Hepatocyte (in vitro differentiated cells): ENCODE results near the gene GABRA1. TPM values are rescaled to one million over a fixed set of nuclear protein-coding genes. Genes with fewer than 3 reads are reported as not detected.

ENCODE experiments used
- DNase-seq: peaks from one replicate; pipeline ENCODE4 v3.0.0-alpha.2; 2016; ENCODE audit warnings: low spot score
- H2AFZ ChIP-seq: fragments of 200-600 bp; sonication (generic); 2 replicates; pipeline ENCODE4 v1.6.0; 2016; ENCODE audit warnings: antibody characterized with exemption, mild to moderate bottlenecking
- H3K27ac ChIP-seq: fragments of 200-600 bp; sonication (generic); 2 replicates; pipeline ENCODE4 v1.5.1; 2016; ENCODE audit warnings: mild to moderate bottlenecking
- H3K27me3 ChIP-seq: fragments of 200-600 bp; sonication (generic); 2 replicates; pipeline ENCODE4 v1.6.1; 2016
- H3K36me3 ChIP-seq: fragments of 200-600 bp; sonication (generic); replicated peaks from 2 replicates; pipeline ENCODE4 v1.5.1; 2016; ENCODE audit warnings: low read depth; ENCODE audit not compliant: insufficient read depth
- H3K4me1 ChIP-seq: fragments of 200-600 bp; sonication (generic); 2 replicates; pipeline ENCODE4 v1.5.1; 2016; ENCODE audit warnings: mild to moderate bottlenecking, moderate library complexity; ENCODE audit not compliant: insufficient read depth
- H3K4me2 ChIP-seq: fragments of 200-600 bp; sonication (generic); 2 replicates; pipeline ENCODE4 v1.6.0; 2016
- H3K4me3 ChIP-seq: fragments of 200-600 bp; sonication (generic); 2 replicates; pipeline ENCODE4 v1.5.1; 2016; ENCODE audit warnings: mild to moderate bottlenecking
- H3K79me2 ChIP-seq: fragments of 200-600 bp; sonication (generic); 2 replicates; pipeline ENCODE4 v1.6.0; 2017; ENCODE audit warnings: mild to moderate bottlenecking
- H3K9me2 ChIP-seq: fragments of 200-600 bp; sonication (generic); replicated peaks from 2 replicates; pipeline ENCODE4 v1.6.0; 2017; ENCODE audit warnings: mild to moderate bottlenecking; ENCODE audit not compliant: insufficient read depth
- H3K9me3 ChIP-seq: fragments of 200-600 bp; sonication (generic); 2 replicates; pipeline ENCODE4 v1.5.1; 2016; ENCODE audit warnings: low read depth, mild to moderate bottlenecking
- H4K20me1 ChIP-seq: fragments of 200-600 bp; sonication (generic); 2 replicates; pipeline ENCODE4 v1.6.0; 2016; ENCODE audit warnings: mild to moderate bottlenecking; ENCODE audit not compliant: insufficient read depth, poor library complexity, severe bottlenecking
- EZH2 ChIP-seq: fragments of 200-600 bp; sonication (generic); IDR thresholded peaks from 2 replicates; pipeline ENCODE4 v1.6.1; 2016; ENCODE audit warnings: antibody characterized with exemption, mild to moderate bottlenecking, borderline replicate concordance
- EZH2phosphoT487 ChIP-seq: fragments of 200-600 bp; sonication (generic); IDR thresholded peaks from one replicate; pipeline ENCODE4 v1.6.1; 2018; ENCODE audit warnings: antibody characterized with exemption, mild to moderate bottlenecking, low read depth, moderate library complexity; ENCODE audit not compliant: unreplicated experiment, severe bottlenecking
- WGBS: methylation state at CpG from one replicate; pipeline ENCODE4 v1.1.6; 2016; ENCODE audit warnings: low lambda C conversion rate; ENCODE audit errors: missing lambda C conversion rate; 5-methylcytosine and 5-hydroxymethylcytosine counted together
- polyA plus RNA-seq: library from polyadenylated mRNA; unstranded; fragments of >200 nt; fragmentation: Nextera tagmentation; extraction: Ambion mirVana; gene quantifications from 2 replicates; pipeline ENCODE4 v1.2.1, GENCODE V29; 2016
- total RNA-seq: library from RNA; depleted of rRNA; stranded (reverse); fragments of >200 nt; gene quantifications from 2 replicates; pipeline ENCODE4 v1.2.3, GENCODE V29; 2014
- TF ChIP-seq, protein P1 (sequence below): fragments of 200-600 bp; sonication (generic); IDR thresholded peaks from 2 replicates; pipeline ENCODE4 v1.5.1; 2016; ENCODE audit warnings: antibody characterized with exemption, mild to moderate bottlenecking; ENCODE audit not compliant: poor library complexity

GABRA1 gene
- total and polyA plus RNA-seq, 2 experiments from 2014 or later, result 0.30 to 0.42 TPM

DNA sequence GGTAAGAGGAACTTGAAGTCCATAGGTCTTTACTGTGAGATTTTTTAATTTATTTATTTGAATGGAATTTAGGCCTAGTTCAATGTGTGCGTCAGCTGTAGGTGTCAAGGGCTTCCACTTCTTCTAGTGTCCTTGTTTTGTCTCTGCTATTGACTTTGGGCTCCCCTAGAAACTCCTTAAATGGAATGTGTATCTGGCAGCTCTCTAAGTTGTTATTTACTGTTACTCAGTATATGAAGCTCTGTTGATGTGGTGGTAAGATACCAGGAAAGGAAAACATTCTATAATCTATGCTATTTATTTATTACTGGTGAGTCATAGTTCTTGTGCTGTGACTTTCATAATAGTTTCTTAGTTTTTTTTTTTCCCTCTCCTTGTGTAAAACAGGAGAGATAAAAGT, 97.1 kb downstream of the GABRA1 start:
- Histone ChIP-seq H4K20me1 (no peaks in the 10 kb centered on the region), H3K4me1 (no peaks in the 10 kb centered on the region), H3K36me3 (no peaks in the 10 kb centered on the region), H3K79me2 (no peaks in the 10 kb centered on the region), H3K4me3 (no peak overlapping the region), H2AFZ (no peak overlapping the region), H3K4me2 (no peak overlapping the region), H3K9me3 (no peaks in the 10 kb centered on the region), H3K9me2 (no peaks in the 10 kb centered on the region), H3K27ac (no peak overlapping the region), H3K27me3 (no peaks in the 10 kb centered on the region)
- WGBS, result 88% methylated on average over 1 of the region's 1 CpG
- TF ChIP-seq EZH2phosphoT487 (no peak), EZH2 (no peak)
- TF ChIP-seq, protein P1, sequence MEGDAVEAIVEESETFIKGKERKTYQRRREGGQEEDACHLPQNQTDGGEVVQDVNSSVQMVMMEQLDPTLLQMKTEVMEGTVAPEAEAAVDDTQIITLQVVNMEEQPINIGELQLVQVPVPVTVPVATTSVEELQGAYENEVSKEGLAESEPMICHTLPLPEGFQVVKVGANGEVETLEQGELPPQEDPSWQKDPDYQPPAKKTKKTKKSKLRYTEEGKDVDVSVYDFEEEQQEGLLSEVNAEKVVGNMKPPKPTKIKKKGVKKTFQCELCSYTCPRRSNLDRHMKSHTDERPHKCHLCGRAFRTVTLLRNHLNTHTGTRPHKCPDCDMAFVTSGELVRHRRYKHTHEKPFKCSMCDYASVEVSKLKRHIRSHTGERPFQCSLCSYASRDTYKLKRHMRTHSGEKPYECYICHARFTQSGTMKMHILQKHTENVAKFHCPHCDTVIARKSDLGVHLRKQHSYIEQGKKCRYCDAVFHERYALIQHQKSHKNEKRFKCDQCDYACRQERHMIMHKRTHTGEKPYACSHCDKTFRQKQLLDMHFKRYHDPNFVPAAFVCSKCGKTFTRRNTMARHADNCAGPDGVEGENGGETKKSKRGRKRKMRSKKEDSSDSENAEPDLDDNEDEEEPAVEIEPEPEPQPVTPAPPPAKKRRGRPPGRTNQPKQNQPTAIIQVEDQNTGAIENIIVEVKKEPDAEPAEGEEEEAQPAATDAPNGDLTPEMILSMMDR, result no peak
- no peak for DNase-seq

DNA sequence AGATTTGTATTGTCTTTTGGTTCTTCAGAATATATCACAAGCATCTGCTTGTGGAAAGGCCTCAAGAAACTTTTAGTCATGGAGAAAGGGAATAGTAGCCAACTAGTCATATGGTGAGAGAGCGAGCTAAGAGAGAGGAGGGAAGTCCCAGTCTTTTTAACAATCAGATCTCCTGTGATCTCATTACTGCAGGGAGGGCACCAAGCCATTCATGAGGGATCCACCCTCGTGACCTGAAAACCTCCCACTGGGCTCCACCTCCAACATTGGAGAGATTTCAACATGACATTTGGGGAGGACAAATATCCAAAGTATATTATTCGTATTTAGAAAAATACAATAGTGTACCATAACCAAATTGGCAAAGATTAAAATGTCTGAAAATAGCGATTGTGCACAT, 99.0 kb downstream of the GABRA1 start:
- 82% methylated on average over 4 of the region's 4 CpGs for WGBS
- no peaks in the 10 kb centered on the region for H4K20me1 ChIP-seq
- H3K36me3 ChIP-seq, result no peaks in the 10 kb centered on the region
- no peak for DNase-seq
- H3K4me3 ChIP-seq, result no peak overlapping the region
- H3K9me2 ChIP-seq, result no peaks in the 10 kb centered on the region
- no peak overlapping the region for H3K4me2 ChIP-seq
- no peak overlapping the region for H2AFZ ChIP-seq
- no peaks in the 10 kb centered on the region for H3K9me3 ChIP-seq
- TF ChIP-seq, protein P1, result no peak
- TF ChIP-seq EZH2phosphoT487 (no peak), EZH2 (no peak)
- H3K4me1 ChIP-seq, result no peaks in the 10 kb centered on the region
- H3K79me2 ChIP-seq, result no peaks in the 10 kb centered on the region
- H3K27ac ChIP-seq, result no peak overlapping the region
- H3K27me3 ChIP-seq, result no peaks in the 10 kb centered on the region

Other genes starting within 250 kb of the GABRA1 start
- not detected in 2 replicates for gene GABRA6, start 162.4 kb upstream of the GABRA1 start, total RNA-seq
- not detected in 2 replicates for gene GABRA6, start 162.4 kb upstream of the GABRA1 start, polyA plus RNA-seq
- 0.43 TPM in 1 of 2 replicates, not detected in the other for gene GABRG2, start 219.7 kb downstream of the GABRA1 start, total RNA-seq
- gene GABRG2, start 219.7 kb downstream of the GABRA1 start, polyA plus RNA-seq, result not detected in 2 replicates